ENCODE data around the gene SLC38A5. TPM values are rescaled to one million over a fixed set of nuclear protein-coding genes. Genes with fewer than 3 reads are reported as not detected.

The SLC38A5 gene
- total and polyA plus RNA-seq, 2 experiments from 2014 or later, result 20.7 to 47.7 TPM

DNA sequence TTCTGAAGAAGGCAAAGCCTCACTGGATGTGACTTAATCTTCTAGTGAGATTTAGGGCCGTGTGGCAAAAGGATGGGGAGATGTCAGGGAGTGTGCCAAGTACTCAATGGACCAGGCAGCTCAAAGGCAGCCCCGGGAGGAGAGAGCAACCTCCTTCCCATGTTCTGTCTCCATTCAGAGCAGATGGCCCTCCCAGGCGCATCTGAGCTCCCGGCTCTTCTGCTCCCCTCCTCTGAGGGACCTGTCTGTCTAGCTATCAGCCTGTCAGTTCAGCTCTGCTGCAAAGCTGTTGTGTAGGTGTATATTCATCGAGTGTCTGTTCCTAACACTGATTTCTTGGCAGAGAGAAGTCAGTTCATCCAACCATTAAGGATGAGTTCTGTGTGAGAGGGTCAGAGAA is 27.8 kb upstream of the SLC38A5 start:
- DNase-seq (ENCODE audit: low spot score) (no peak), ATAC-seq (no peak)
- Histone ChIP-seq H4K20me1 (replicated peaks; ENCODE audit: insufficient read depth) (no peaks in the 10 kb centered on the region), H3K4me2 (no peak overlapping the region), H3K27me3 (ENCODE audit: insufficient read depth) (no peaks in the 10 kb centered on the region), H3K27ac (ENCODE audit: low read depth) (no peak overlapping the region), H3K9me2 (ENCODE audit: insufficient read depth) (no peaks in the 10 kb centered on the region), H2AFZ (no peak overlapping the region), H3F3A (replicated peaks; ENCODE audit: low read depth) (no peaks in the 10 kb centered on the region), H3K4me1 (ENCODE audit: insufficient read depth) (no peaks in the 10 kb centered on the region), H3K36me3 (ENCODE audit: insufficient read depth) (no peaks in the 10 kb centered on the region), H3K4me3 (no peak overlapping the region), H3K79me2 (replicated peaks; ENCODE audit: insufficient read depth) (no peaks in the 10 kb centered on the region)
- no peak for TF ChIP-seq ZNF114 (CRISPR knock-in tag; IDR thresholded peaks at IDR 0.05)
- no peak for TF ChIP-seq ZNF331 (CRISPR knock-in tag; IDR thresholded peaks at IDR 0.05; ENCODE audit: low read depth)
- TF ChIP-seq CREB1 (CRISPR knock-in tag; IDR thresholded peaks at IDR 0.05; ENCODE audit: low read depth), result no peak
- TF ChIP-seq JUNB (IDR thresholded peaks at IDR 0.05; ENCODE audit: unreplicated experiment), result no peak
- TF ChIP-seq, protein P1, sequence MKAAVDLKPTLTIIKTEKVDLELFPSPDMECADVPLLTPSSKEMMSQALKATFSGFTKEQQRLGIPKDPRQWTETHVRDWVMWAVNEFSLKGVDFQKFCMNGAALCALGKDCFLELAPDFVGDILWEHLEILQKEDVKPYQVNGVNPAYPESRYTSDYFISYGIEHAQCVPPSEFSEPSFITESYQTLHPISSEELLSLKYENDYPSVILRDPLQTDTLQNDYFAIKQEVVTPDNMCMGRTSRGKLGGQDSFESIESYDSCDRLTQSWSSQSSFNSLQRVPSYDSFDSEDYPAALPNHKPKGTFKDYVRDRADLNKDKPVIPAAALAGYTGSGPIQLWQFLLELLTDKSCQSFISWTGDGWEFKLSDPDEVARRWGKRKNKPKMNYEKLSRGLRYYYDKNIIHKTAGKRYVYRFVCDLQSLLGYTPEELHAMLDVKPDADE (IDR thresholded peaks at IDR 0.05), result no peak
- TF ChIP-seq EZH2phosphoT487 (IDR thresholded peaks at IDR 0.05; ENCODE audit: unreplicated experiment), result no peak
- no peak for TF ChIP-seq STAT1 (IDR thresholded peaks at IDR 0.05; ENCODE audit: unreplicated experiment)
- no peak overlapping the region for H3K27ac Mint-ChIP-seq
- H3K27me3 Mint-ChIP-seq (ENCODE audit: insufficient read depth, low read depth, poor library complexity), result peaks cover 2% of the 10 kb centered on the region
- no peaks in the 10 kb centered on the region for H3K9me3 Mint-ChIP-seq
- no peak overlapping the region for H3K4me3 Mint-ChIP-seq
- no peaks in the 10 kb centered on the region for H3K4me1 Mint-ChIP-seq
- H3K36me3 Mint-ChIP-seq (ENCODE audit: low read depth), result no peaks in the 10 kb centered on the region

DNA sequence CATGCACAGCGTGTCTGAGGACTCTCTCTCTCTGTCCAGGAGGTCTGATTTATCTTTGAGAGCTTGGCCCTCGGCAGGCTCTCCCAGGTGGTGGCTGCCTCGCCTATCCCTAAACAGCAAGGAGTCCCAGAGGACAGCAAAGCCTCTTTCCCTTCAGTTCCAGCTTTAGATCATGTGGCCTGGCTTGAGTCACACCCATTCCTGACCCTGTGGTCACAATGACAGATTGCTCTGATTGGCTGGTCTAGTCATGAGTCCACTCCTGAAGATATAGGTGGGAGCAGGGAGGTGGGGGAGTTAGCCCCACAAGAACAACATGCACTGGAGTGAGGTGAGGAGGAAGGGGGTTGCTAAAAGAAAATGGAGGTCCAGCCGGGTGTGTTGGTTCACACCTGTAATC is 26.6 kb upstream of the SLC38A5 start:
- Histone ChIP-seq H3K4me2 (no peak overlapping the region), H4K20me1 (replicated peaks; ENCODE audit: insufficient read depth) (no peaks in the 10 kb centered on the region), H3K36me3 (ENCODE audit: insufficient read depth) (no peaks in the 10 kb centered on the region), H3K27ac (ENCODE audit: low read depth) (no peak overlapping the region), H3K4me1 (ENCODE audit: insufficient read depth) (no peaks in the 10 kb centered on the region), H3K9me2 (ENCODE audit: insufficient read depth) (no peaks in the 10 kb centered on the region), H3K4me3 (no peak overlapping the region), H3K79me2 (replicated peaks; ENCODE audit: insufficient read depth) (no peaks in the 10 kb centered on the region), H2AFZ (no peak overlapping the region), H3K27me3 (ENCODE audit: insufficient read depth) (no peaks in the 10 kb centered on the region), H3F3A (replicated peaks; ENCODE audit: low read depth) (no peaks in the 10 kb centered on the region)
- Mint-ChIP-seq H3K27ac (no peak overlapping the region), H3K27me3 (ENCODE audit: insufficient read depth, low read depth, poor library complexity) (peaks cover 2% of the 10 kb centered on the region), H3K4me3 (no peak overlapping the region), H3K4me1 (no peaks in the 10 kb centered on the region), H3K36me3 (ENCODE audit: low read depth) (no peaks in the 10 kb centered on the region), H3K9me3 (no peaks in the 10 kb centered on the region)
- no peak for ATAC-seq
- no peak for DNase-seq (ENCODE audit: low spot score)
- TF ChIP-seq CTCF (conservative IDR thresholded peaks at IDR 0.05; ENCODE audit: low read depth in 2 of 2), result no peak
- TF ChIP-seq, protein P2, sequence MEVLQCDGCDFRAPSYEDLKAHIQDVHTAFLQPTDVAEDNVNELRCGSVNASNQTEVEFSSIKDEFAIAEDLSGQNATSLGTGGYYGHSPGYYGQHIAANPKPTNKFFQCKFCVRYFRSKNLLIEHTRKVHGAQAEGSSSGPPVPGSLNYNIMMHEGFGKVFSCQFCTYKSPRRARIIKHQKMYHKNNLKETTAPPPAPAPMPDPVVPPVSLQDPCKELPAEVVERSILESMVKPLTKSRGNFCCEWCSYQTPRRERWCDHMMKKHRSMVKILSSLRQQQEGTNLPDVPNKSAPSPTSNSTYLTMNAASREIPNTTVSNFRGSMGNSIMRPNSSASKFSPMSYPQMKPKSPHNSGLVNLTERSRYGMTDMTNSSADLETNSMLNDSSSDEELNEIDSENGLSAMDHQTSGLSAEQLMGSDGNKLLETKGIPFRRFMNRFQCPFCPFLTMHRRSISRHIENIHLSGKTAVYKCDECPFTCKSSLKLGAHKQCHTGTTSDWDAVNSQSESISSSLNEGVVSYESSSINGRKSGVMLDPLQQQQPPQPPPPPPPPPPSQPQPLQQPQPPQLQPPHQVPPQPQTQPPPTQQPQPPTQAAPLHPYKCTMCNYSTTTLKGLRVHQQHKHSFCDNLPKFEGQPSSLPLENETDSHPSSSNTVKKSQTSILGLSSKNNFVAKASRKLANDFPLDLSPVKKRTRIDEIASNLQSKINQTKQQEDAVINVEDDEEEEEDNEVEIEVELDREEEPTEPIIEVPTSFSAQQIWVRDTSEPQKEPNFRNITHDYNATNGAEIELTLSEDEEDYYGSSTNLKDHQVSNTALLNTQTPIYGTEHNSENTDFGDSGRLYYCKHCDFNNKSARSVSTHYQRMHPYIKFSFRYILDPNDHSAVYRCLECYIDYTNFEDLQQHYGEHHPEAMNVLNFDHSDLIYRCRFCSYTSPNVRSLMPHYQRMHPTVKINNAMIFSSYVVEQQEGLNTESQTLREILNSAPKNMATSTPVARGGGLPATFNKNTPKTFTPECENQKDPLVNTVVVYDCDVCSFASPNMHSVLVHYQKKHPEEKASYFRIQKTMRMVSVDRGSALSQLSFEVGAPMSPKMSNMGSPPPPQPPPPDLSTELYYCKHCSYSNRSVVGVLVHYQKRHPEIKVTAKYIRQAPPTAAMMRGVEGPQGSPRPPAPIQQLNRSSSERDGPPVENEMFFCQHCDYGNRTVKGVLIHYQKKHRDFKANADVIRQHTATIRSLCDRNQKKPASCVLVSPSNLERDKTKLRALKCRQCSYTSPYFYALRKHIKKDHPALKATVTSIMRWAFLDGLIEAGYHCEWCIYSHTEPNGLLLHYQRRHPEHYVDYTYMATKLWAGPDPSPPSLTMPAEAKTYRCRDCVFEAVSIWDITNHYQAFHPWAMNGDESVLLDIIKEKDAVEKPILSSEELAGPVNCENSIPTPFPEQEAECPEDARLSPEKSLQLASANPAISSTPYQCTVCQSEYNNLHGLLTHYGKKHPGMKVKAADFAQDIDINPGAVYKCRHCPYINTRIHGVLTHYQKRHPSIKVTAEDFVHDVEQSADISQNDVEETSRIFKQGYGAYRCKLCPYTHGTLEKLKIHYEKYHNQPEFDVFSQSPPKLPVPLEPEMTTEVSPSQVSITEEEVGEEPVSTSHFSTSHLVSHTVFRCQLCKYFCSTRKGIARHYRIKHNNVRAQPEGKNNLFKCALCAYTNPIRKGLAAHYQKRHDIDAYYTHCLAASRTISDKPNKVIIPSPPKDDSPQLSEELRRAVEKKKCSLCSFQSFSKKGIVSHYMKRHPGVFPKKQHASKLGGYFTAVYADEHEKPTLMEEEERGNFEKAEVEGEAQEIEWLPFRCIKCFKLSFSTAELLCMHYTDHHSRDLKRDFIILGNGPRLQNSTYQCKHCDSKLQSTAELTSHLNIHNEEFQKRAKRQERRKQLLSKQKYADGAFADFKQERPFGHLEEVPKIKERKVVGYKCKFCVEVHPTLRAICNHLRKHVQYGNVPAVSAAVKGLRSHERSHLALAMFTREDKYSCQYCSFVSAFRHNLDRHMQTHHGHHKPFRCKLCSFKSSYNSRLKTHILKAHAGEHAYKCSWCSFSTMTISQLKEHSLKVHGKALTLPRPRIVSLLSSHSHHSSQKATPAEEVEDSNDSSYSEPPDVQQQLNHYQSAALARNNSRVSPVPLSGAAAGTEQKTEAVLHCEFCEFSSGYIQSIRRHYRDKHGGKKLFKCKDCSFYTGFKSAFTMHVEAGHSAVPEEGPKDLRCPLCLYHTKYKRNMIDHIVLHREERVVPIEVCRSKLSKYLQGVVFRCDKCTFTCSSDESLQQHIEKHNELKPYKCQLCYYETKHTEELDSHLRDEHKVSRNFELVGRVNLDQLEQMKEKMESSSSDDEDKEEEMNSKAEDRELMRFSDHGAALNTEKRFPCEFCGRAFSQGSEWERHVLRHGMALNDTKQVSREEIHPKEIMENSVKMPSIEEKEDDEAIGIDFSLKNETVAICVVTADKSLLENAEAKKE (CRISPR knock-in tag; IDR thresholded peaks at IDR 0.05), result no peak
- TF ChIP-seq POLR2AphosphoS5 (IDR thresholded peaks at IDR 0.05; ENCODE audit: low read depth), result no peak
- TF ChIP-seq JUNB (IDR thresholded peaks at IDR 0.05; ENCODE audit: unreplicated experiment), result no peak
